ENCODE results near the gene PATJ.
"Not testable (repeated sequence)": the region's sequence is repeated elsewhere in the genome, so short reads cannot be mapped to it uniquely, and the experiment has no call there.

The PATJ gene, protein sequence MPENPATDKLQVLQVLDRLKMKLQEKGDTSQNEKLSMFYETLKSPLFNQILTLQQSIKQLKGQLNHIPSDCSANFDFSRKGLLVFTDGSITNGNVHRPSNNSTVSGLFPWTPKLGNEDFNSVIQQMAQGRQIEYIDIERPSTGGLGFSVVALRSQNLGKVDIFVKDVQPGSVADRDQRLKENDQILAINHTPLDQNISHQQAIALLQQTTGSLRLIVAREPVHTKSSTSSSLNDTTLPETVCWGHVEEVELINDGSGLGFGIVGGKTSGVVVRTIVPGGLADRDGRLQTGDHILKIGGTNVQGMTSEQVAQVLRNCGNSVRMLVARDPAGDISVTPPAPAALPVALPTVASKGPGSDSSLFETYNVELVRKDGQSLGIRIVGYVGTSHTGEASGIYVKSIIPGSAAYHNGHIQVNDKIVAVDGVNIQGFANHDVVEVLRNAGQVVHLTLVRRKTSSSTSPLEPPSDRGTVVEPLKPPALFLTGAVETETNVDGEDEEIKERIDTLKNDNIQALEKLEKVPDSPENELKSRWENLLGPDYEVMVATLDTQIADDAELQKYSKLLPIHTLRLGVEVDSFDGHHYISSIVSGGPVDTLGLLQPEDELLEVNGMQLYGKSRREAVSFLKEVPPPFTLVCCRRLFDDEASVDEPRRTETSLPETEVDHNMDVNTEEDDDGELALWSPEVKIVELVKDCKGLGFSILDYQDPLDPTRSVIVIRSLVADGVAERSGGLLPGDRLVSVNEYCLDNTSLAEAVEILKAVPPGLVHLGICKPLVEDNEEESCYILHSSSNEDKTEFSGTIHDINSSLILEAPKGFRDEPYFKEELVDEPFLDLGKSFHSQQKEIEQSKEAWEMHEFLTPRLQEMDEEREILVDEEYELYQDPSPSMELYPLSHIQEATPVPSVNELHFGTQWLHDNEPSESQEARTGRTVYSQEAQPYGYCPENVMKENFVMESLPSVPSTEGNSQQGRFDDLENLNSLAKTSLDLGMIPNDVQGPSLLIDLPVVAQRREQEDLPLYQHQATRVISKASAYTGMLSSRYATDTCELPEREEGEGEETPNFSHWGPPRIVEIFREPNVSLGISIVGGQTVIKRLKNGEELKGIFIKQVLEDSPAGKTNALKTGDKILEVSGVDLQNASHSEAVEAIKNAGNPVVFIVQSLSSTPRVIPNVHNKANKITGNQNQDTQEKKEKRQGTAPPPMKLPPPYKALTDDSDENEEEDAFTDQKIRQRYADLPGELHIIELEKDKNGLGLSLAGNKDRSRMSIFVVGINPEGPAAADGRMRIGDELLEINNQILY (N-terminal part only)

DNA sequence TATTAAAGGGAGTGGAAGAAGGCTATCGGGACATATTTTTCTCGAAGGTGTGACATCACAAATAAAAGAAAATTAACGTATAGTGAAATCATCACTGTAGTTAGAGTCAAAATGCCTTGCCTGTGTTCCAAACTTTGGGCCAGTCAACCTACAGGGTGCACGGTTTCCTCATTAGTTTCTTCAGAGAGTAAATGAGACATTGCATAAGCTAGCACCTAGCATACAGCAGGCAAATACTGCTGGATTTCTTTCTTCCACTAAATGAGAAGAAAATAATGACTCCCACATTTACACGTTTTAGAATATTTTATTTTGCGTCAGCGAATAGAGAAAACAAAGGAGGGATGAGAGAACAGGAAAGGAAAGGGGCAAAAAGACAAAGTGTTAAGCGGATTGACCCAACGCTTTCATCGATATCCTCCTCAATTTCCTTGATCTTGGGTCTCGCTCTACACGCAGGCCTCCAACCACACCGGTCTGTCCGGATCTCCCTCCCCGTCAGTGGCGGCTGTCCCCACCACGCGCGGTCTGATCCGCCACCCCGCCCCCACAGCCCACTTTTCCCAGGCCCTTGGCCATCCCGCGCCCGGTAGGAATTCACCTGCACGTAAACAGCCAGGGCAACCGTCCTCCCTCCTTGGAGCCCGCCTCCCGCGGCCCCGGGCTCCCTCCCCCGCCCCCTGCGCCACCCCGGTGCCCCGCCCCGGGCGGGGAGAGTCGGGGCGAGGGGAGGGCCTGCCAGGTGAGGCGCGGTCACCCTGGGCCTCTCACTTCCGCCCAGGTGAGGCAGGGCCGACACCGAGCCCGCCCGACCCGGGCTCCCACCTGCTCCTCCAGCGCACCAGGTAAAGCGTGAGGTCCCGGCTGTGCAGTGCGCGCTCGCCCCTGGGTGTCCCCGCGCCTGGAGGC is at the start of gene PATJ:
Gene PATJ, plus strand, starts transcription at position 770 of the 909 bp plus-strand sequence. CDS start 20,413 bp downstream, outside the sequence.
- FAIRE-seq (no peak), DNase-seq (ENCODE audit: insufficient read length, low spot score) (peak; percentile 59)
- TF ChIP-seq, protein P1, sequence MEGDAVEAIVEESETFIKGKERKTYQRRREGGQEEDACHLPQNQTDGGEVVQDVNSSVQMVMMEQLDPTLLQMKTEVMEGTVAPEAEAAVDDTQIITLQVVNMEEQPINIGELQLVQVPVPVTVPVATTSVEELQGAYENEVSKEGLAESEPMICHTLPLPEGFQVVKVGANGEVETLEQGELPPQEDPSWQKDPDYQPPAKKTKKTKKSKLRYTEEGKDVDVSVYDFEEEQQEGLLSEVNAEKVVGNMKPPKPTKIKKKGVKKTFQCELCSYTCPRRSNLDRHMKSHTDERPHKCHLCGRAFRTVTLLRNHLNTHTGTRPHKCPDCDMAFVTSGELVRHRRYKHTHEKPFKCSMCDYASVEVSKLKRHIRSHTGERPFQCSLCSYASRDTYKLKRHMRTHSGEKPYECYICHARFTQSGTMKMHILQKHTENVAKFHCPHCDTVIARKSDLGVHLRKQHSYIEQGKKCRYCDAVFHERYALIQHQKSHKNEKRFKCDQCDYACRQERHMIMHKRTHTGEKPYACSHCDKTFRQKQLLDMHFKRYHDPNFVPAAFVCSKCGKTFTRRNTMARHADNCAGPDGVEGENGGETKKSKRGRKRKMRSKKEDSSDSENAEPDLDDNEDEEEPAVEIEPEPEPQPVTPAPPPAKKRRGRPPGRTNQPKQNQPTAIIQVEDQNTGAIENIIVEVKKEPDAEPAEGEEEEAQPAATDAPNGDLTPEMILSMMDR (IDR thresholded peaks at IDR 0.05; ENCODE audit: insufficient read depth, missing control alignments) = no peak

DNA sequence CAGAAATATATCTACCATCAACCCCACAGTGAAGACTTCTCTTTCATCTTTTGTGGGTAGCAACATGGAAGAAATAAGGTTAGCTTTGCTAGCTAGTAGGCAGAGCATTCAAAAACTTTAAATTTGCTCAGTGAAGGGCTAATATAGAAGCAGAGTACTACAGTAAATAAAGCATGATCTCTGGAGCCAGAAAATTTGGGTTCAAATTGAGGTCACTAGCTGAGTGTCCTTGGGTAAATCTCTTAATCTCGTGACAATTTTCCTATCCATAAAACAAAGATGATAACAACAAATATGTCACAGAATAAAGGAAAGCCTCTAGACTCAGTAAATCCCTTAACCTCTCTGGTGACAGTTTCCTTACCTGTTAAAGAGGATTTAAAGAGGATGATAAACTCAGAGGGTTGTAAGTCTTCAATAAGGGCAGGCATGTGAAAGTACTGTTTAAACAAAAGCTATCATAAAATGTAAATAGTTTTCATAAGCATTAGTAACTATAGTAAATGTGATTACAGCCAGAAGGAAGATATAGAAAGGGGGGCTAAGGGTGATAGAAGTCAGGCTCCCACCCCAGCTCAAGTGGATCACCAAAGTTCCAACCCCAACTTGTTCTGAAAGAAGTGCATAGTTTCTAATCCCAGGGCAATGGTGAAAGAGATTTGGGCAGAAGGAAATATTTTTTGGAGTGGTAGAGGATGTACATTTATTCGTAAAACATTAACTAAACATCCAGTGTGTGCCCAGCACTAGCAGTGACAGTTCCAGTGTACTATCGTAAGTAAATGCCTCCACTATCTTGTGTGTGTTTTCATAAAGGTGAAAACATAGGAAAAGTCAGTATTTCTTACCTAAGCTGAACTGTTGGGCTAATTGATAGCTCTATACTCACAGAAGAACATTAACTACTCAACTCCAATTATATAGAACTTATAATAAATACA is 42.1 kb upstream of the PATJ start:
- DNase-seq (ENCODE audit: insufficient read length, low spot score) (no peak), FAIRE-seq (peak; percentile 38)
- TF ChIP-seq, protein P1 (IDR thresholded peaks at IDR 0.05; ENCODE audit: insufficient read depth, missing control alignments) = no peak

DNA sequence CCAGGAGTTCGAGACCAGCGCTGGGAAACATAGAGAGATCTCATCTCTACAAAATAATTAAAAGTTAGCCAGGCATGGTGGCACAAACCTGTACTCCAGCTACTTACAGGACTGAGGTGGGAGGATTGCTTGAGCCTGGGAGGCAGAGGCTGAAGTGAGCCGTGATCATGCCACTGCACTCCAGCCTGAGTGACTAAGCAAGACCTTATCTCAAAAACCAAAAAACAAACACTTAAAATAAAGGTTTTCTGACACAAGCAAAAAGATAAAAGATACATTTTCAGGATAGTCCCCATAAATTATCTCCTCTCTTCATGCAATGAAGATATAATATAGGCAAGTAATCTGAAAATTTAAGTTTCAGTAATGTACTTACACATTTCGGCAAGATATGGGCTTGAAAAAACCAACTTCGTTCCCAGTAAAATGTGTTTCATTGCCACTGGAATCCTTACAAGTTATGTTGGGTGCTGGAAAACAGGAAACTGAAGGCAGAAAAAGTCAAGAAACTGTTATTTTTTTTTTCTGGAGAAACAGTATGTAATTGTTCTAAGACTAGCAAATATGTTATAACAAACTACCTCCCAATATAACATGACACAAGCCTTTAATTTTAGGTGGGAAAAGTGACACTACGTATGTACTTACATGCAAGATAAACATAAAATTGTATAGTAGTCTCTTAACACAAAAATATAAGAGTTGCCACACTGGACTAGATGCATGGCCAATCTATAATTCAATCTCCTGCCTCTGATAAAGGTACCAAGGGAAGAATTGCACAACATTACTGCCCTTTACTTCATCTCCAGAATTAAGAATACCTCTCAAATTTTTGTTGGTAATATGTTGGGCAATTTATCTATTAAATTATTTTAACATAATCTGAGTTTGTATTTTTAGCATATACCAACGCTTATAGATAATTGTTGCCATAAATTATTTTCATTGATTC is 33.0 kb upstream of the PATJ start:
- DNase-seq (ENCODE audit: insufficient read length, low spot score) (no peak), FAIRE-seq (no peak)
- TF ChIP-seq, protein P1 (IDR thresholded peaks at IDR 0.05; ENCODE audit: insufficient read depth, missing control alignments) = no peak

DNA sequence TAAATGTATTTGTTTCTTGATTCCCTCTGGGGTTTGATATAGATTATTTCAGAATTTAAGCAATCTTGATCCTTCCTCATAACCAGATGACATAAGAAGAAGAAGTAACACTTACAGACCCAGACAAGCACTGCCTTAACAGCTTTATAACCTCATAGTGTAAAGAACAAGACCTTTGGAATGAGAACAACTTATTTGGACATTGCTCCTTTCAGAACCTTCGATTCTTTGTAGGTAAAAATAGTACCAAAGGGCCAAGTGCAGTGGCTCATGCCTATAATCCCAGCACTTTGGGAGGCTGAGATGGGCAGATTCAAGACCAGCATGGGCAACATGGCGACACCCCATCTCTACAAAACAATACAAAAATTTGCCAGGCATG is 32.4 kb upstream of the PATJ start:
- no peak for FAIRE-seq
- TF ChIP-seq, protein P1 (IDR thresholded peaks at IDR 0.05; ENCODE audit: insufficient read depth, missing control alignments) = no peak
- DNase-seq (ENCODE audit: insufficient read length, low spot score) = no peak

DNA sequence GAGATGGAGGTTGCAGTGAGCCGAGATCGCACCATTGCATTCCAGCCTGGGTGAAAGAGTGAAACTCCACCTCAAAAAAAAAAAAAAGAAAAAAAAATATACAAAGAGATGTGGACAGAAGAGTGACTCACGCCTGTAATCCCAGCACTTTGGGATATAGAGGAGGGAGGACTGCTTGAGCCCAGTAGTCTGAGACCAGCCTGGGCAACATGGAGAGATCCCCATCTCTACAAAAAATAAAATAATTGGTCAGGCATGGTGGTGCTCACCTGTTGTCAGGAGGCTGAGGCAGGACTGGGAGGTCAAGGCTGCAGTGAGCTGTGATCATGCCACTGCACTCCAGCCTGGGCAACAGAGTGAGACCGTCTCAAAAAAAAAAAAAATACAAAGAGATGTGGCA is 31.0 kb upstream of the PATJ start:
- DNase-seq (ENCODE audit: insufficient read length, low spot score); FAIRE-seq: not testable (repeated sequence)
